Natural killer cell (primary cell): ENCODE data around the gene WDR37. TPM values are rescaled to one million over a fixed set of nuclear protein-coding genes. Genes with fewer than 3 reads are reported as not detected.

Experiments used
- ATAC-seq, 3 donors: fragments of 150-1000 bp in 2 of 3; fragments of 200-7000 bp in 1 of 3; cut with Tn5 transposase; 1 replicate in 1 of 3; 2 replicates in 2 of 3; pipeline ENCODE4 v1.10.0; 2021; ENCODE audit warnings: mild to moderate bottlenecking in 2 of 3, moderate library complexity in 2 of 3
- DNase-seq, 2 donors: peaks; one replicate each; pipeline versions ENCODE4 v3.0.0 to v3.0.0-alpha.2; 2013 to 2021; ENCODE audit warnings: mixed read lengths in 1 of 2
- H3K27ac ChIP-seq: one replicate; pipeline ENCODE4 v1.5.1; 2013; ENCODE audit warnings: mild to moderate bottlenecking, low read length
- H3K27me3 ChIP-seq: one replicate; pipeline ENCODE4 v1.6.1; 2013; ENCODE audit warnings: low read length; ENCODE audit not compliant: control insufficient read depth, insufficient read depth
- H3K36me3 ChIP-seq: one replicate; pipeline ENCODE4 v1.6.1; 2013; ENCODE audit warnings: low read length; ENCODE audit not compliant: control insufficient read depth, insufficient read depth
- H3K4me1 ChIP-seq: one replicate; pipeline ENCODE4 v1.6.1; 2013; ENCODE audit warnings: low read length; ENCODE audit not compliant: control insufficient read depth, insufficient read depth
- H3K4me3 ChIP-seq: one replicate; pipeline ENCODE4 v1.5.1; 2013; ENCODE audit warnings: low read length
- H3K9me3 ChIP-seq: one replicate; pipeline ENCODE4 v1.6.1; 2013; ENCODE audit warnings: low read length; ENCODE audit not compliant: control insufficient read depth, insufficient read depth
- H3K27ac Mint-ChIP-seq, 2 donors: one replicate each; pipeline ENCODE4 v1.8.0; 2022; ENCODE audit warnings: mild to moderate bottlenecking in 2 of 2, mixed read lengths in 2 of 2, moderate library complexity in 1 of 2
- H3K27me3 Mint-ChIP-seq, 2 donors: one replicate each; pipeline ENCODE4 v1.8.0; 2022; ENCODE audit warnings: low read depth in 2 of 2, mixed read lengths in 2 of 2
- H3K36me3 Mint-ChIP-seq: one replicate; pipeline ENCODE4 v1.8.0; 2022; ENCODE audit warnings: mixed read lengths
- H3K4me1 Mint-ChIP-seq, 2 donors: one replicate each; pipeline ENCODE4 v1.8.0; 2022; ENCODE audit warnings: mixed read lengths in 2 of 2
- H3K4me3 Mint-ChIP-seq: one replicate; pipeline ENCODE4 v1.8.0; 2022; ENCODE audit warnings: mild to moderate bottlenecking, moderate library complexity, mixed read lengths
- H3K9me3 Mint-ChIP-seq, 2 donors: one replicate each; pipeline ENCODE4 v1.8.0; 2022; ENCODE audit warnings: mixed read lengths in 2 of 2
- CTCF ChIP-seq: fragments of 200-600 bp; IDR thresholded peaks from one replicate; pipeline ENCODE4 v1.8.0; 2022; ENCODE audit warnings: antibody characterized with exemption
- WGBS: methylation state at CpG from one replicate; pipeline ENCODE4 v1.1.7; 2013; ENCODE audit warnings: missing lambda C conversion rate; ENCODE audit not compliant: insufficient coverage; 5-methylcytosine and 5-hydroxymethylcytosine counted together
- intact Hi-C: fragments of 100-400 bp; cut with micrococcal nuclease; formaldehyde crosslinking; loops from one replicate; pipeline ENCODE4 v1.14.2; 2022
- total RNA-seq, 4 donors: library from RNA; stranded (reverse); fragments of 120-200 nt in 1 of 4; gene quantifications; one replicate each; pipeline versions ENCODE4 v1.2.3 to v1.2.4, GENCODE V29; 2013 to 2022

The WDR37 gene
- total RNA-seq, 3 donors from 2014 or later (not counting 1 experiment from before 2014, with no cell fraction given) = 56.3 to 59.6 (median 57.6) TPM

GRCh38 chr10:1015688-1016087 lies 40.5 kb upstream of the WDR37 start:
- no peaks in the 10 kb centered on the region for H3K4me1 ChIP-seq
- peaks cover 61% of the 10 kb centered on the region for H3K36me3 ChIP-seq
- no peaks in the 10 kb centered on the region for H3K27me3 ChIP-seq
- DNase-seq (no peak), ATAC-seq (no peak)
- intact Hi-C loops = no loop called here
- peaks cover 33% of the 10 kb centered on the region for H3K36me3 Mint-ChIP-seq
- H3K9me3 Mint-ChIP-seq = no peaks in the 10 kb centered on the region
- no peaks in the 10 kb centered on the region for H3K27me3 Mint-ChIP-seq
- H3K4me1 Mint-ChIP-seq = peaks cover 0 to 15% of the 10 kb centered on the region in 2 donors
- no peak overlapping the region for H3K4me3 ChIP-seq
- H3K9me3 ChIP-seq = no peaks in the 10 kb centered on the region
- no peak overlapping the region for H3K4me3 Mint-ChIP-seq
- over 99% methylated on average over 11 of the region's 11 CpGs for WGBS
- no peak overlapping the region for H3K27ac Mint-ChIP-seq
- H3K27ac ChIP-seq = no peak overlapping the region
- no peak for TF ChIP-seq CTCF

- Histone ChIP-seq H3K27me3 (no peaks in the 10 kb centered on the region), H3K36me3 (peaks cover 34% of the 10 kb centered on the region), H3K4me3 (no peak overlapping the region), H3K27ac (no peak overlapping the region), H3K9me3 (no peaks in the 10 kb centered on the region), H3K4me1 (no peaks in the 10 kb centered on the region)
- ATAC-seq (no peak), DNase-seq (no peak)
- TF ChIP-seq CTCF = no peak
- no peaks in the 10 kb centered on the region for H3K9me3 Mint-ChIP-seq
- H3K27ac Mint-ChIP-seq = peak overlapping the region; percentile 21 to 31
- H3K36me3 Mint-ChIP-seq = peaks cover 12% of the 10 kb centered on the region
- H3K4me1 Mint-ChIP-seq = peaks cover 0 to 8% of the 10 kb centered on the region in 2 donors
- WGBS = 93% methylated on average over 10 of the region's 10 CpGs
- intact Hi-C loops = no loop called here
- no peaks in the 10 kb centered on the region for H3K27me3 Mint-ChIP-seq
- H3K4me3 Mint-ChIP-seq = no peak overlapping the region
These were observed 36.8 kb upstream of the WDR37 start for GRCh38 chr10:1019362-1019761.

DNA sequence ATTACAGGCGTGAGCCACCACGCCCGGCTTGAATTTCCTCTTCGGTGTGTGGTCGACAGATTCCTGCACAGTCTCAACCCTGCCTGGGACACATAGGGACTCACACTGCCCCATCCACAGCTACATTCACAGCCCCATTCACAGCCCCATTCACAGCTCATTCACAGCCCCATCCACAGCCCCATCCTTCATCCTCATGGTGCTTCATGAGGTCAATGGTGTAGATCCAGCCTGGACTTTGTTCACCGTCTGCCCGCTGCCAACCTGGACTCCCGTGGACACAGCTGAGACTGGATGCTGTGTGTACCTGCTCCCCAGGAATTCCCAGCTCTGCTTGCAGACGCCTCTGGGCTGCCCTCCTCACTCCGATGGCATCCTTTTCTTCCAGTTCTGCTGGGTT lies 35.7 kb upstream of the WDR37 start:
- no peaks in the 10 kb centered on the region for H3K9me3 ChIP-seq

More for the DNA sequence above, 35.7 kb upstream of the WDR37 start:
- H3K27ac ChIP-seq = no peak overlapping the region
- Mint-ChIP-seq H3K27ac (peak overlapping the region in 1 of 2 donors; percentile 8), H3K4me1 (peaks cover 0 to 8% of the 10 kb centered on the region in 2 donors), H3K36me3 (peaks cover 12% of the 10 kb centered on the region), H3K9me3 (no peaks in the 10 kb centered on the region), H3K4me3 (no peak overlapping the region), H3K27me3 (no peaks in the 10 kb centered on the region)
- 98% methylated on average over 10 of the region's 10 CpGs for WGBS
- H3K36me3 ChIP-seq = peaks cover 27% of the 10 kb centered on the region
- TF ChIP-seq CTCF = no peak
- intact Hi-C loops = no loop called here
- DNase-seq (no peak), ATAC-seq (no peak)
- no peaks in the 10 kb centered on the region for H3K4me1 ChIP-seq
- H3K4me3 ChIP-seq = no peak overlapping the region
- no peaks in the 10 kb centered on the region for H3K27me3 ChIP-seq
